GM12864 (cell line): ENCODE data around the gene TMEM39B.
"Not testable (repeated sequence)": the region's sequence is repeated elsewhere in the genome, so short reads cannot be mapped to it uniquely, and the experiment has no call there.

Experiments
- DNase-seq: peaks from one replicate; pipeline ENCODE4 v3.0.0-alpha.2; 2011; ENCODE audit warnings: low read depth
- H3K4me3 ChIP-seq: 2 replicates; pipeline ENCODE4 v1.5.1; 2011; ENCODE audit warnings: mild to moderate bottlenecking, low read depth, low read length, control low read depth
- TF ChIP-seq, protein P1 (sequence below): IDR thresholded peaks from 2 replicates; pipeline ENCODE4 v1.5.1; 2011; ENCODE audit warnings: low read depth, mild to moderate bottlenecking, moderate library complexity, low read length, control low read depth, inconsistent platforms; ENCODE audit errors: missing control alignments

TMEM39B gene

DNA sequence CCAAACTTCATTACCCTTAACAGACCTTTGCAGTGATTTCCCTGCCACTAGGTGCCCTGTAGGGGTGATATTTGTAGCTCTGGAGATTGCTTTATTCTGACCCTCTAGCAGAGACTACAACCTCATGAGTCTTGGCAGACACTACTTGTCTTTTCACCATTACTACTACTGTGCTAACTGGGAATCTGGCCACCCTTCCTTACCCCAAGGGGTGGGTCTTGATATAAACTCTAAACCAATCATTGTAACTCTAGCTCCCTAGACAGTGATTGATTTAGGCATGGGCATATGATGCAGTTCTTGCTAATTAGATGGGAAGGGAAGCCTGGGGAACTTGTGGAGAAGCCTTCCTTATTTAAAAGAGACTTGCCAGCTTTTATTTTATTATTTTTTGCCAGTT lies 39.0 kb downstream of the TMEM39B start:
- no peak for DNase-seq
- TF ChIP-seq, protein P1, sequence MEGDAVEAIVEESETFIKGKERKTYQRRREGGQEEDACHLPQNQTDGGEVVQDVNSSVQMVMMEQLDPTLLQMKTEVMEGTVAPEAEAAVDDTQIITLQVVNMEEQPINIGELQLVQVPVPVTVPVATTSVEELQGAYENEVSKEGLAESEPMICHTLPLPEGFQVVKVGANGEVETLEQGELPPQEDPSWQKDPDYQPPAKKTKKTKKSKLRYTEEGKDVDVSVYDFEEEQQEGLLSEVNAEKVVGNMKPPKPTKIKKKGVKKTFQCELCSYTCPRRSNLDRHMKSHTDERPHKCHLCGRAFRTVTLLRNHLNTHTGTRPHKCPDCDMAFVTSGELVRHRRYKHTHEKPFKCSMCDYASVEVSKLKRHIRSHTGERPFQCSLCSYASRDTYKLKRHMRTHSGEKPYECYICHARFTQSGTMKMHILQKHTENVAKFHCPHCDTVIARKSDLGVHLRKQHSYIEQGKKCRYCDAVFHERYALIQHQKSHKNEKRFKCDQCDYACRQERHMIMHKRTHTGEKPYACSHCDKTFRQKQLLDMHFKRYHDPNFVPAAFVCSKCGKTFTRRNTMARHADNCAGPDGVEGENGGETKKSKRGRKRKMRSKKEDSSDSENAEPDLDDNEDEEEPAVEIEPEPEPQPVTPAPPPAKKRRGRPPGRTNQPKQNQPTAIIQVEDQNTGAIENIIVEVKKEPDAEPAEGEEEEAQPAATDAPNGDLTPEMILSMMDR, result no peak
- no peak overlapping the region for H3K4me3 ChIP-seq

DNA sequence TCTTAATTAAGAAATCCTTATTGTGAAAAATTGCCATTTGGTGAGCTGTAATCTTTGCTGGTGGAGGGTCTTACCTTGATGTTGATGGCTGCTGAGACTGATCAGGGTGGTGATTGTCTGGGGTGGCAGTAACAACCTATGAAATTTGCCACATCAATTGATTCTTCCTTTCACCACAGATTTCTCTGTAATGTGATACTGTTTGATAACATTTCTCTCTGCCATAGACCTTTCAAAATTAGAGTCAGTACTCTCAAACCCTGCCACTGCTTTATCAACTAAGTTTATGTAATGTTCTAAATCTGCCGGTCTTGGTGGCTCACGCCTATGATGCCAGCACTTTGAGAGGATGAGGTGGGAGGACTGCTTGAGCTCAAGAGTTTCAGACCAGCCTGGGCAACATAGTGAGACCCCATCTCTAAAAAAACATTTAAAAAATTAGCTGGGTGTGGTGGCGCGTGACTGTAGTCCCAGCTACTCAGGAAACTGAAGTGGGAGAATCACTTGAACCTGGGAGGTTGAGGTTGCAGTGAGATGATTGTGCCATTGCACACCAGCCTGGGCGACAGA lies 40.2 kb downstream of the TMEM39B start:
- TF ChIP-seq, protein P1, result no peak
- H3K4me3 ChIP-seq, result no peak overlapping the region
- DNase-seq, result no peak

DNA sequence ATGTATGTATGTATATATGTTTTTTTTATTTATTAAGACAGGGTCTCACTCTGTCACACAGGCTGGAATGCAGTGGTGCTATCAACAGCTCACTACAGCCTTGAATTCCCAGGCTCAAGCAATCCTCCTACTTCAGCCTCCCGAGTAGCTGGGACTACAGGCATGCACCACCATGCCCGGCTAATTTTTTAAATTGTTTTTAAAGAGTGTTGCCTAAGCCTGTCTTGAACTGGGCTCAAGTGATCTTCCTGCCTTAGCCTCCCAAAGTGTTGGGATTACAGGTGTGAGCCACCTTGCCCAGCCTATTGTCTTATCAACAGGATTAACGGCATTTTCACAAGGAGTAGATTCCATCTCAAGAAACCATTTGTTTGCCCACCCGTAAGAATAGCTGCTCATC lies 40.7 kb downstream of the TMEM39B start:
- DNase-seq, H3K4me3 ChIP-seq: not testable (repeated sequence)

DNA sequence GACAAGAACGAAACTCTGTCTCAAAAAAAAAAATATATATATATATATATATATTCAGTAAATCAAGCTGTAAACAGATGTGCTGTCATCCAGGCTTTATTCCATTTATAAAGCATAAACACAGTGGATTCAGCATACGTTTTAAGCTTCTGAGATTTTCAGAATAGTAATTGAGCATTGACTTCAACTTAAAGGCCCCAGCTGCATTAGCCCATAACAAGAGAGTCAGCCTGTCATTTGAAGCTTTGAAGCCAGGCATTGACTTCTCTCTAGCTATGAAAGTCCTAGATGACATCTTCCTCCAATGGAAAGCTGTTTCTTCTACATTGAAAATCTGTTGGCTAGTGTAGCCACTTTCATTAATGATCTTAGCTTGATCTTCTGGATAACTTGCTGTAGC lies 41.7 kb downstream of the TMEM39B start:
- no peak for DNase-seq
- TF ChIP-seq, protein P1, result no peak
- no peak overlapping the region for H3K4me3 ChIP-seq

DNA sequence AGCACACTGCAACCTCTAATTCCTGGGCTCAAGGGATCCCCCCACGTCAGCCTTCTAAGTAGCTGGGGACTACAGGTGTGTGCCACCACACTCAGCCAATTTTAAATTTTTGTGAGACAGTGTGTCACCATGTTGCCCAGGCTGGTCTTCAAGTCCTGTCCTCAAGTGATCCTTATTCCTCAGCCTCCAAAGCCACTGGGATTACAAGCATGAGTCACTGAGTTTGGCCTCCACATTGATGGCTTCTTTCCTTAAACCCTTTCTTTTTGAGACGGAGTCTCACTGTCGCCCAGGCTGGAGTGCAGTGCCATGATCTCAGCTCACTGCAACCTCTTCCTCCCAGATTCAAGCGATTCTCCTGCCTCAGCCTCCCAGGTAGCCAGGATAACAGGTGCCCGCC lies 42.8 kb downstream of the TMEM39B start:
- H3K4me3 ChIP-seq, result no peak overlapping the region
- no peak for DNase-seq
- TF ChIP-seq, protein P1, result no peak

DNA sequence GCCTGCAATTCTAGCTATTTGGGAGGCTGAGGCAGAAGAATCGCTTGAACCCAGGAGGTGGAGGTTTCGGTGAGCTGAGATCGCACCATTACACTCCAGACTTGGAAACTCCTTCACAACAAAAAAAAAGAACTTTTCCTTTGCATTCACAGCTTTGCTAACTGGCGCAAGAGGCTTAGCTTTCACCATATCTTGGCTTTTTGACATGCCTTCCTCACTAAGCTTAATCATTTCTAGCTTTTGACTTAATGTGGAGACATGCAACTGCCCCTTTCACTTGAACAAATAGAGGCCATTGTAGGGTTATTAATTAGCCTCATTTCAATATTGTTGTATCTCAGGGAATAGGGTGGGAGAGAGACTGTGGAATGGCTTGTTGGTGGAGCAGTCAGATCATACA lies 43.8 kb downstream of the TMEM39B start:
- no peak overlapping the region for H3K4me3 ChIP-seq
- TF ChIP-seq, protein P1, result no peak
- no peak for DNase-seq

DNA sequence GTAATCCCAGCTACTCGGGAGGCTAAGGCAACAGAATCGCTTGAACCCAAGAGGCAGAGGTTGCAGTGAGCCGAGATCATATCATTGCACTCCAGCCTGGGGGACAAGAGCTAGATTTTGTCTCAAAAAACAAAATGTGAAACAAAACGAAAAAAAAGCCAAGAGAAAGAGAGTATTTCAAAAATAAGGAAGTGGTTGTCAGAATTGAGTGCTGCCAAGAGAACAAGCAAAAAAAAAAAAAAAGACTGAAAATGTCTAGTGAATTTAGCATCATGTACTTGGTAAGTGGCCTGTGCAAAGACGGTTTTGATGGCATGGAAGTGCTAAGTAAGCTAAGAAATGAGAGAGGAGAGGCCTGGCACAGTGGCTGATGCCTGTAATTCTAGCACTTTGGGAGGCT lies 49.4 kb downstream of the TMEM39B start:
- H3K4me3 ChIP-seq, result no peak overlapping the region
- TF ChIP-seq, protein P1, result no peak
- DNase-seq, result no peak

DNA sequence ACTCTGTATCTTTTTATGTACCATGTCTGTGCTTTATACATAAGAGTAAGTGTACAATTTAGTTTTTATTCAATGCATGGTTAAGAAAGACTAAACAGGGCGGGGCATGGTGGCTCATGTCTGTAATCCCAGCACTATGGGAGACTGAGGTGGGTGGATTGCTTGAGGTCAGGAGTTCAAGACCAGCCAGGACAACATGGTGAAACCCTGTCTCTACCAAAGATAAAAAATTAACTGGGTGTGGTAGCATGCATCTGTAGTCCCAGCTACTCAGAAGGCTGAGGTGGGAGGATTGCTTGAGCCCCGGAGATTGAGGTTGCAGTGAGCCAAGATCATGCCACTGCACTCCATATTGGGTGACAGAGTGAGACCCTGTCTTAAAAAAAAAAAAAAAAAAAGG lies 50.6 kb downstream of the TMEM39B start:
- not testable (repeated sequence) for DNase-seq, H3K4me3 ChIP-seq
